GM12801 (cell line): ENCODE results near the gene COL4A2.

Source experiments
- CTCF ChIP-seq: IDR thresholded peaks from one replicate; pipeline ENCODE4 v1.5.1; 2011; ENCODE audit warnings: control low read depth; ENCODE audit not compliant: insufficient read length; ENCODE audit errors: extremely low read depth

Gene COL4A2

GRCh38 chr13:110559429-110559943 is 252.4 kb downstream of the COL4A2 start:
- TF ChIP-seq CTCF, result no peak

GRCh38 chr13:110559986-110560385 is 252.9 kb downstream of the COL4A2 start:
- no peak for TF ChIP-seq CTCF

- TF ChIP-seq CTCF, result no peak
Measured at GRCh38 chr13:110560601-110561343, 253.7 kb downstream of the COL4A2 start.

- TF ChIP-seq CTCF, result no peak
Measured at GRCh38 chr13:110561344-110562035, 254.4 kb downstream of the COL4A2 start, which contains the start of gene RAB20. Gene RAB20 (minus strand): TSS chr13:110561722. CDS start chr13:110561519, 203 bp downstream.

GRCh38 chr13:110562036-110562597 is 255.0 kb downstream of the COL4A2 start:
- TF ChIP-seq CTCF, result no peak
